ENCODE data around the gene OR13J1.

DNA sequence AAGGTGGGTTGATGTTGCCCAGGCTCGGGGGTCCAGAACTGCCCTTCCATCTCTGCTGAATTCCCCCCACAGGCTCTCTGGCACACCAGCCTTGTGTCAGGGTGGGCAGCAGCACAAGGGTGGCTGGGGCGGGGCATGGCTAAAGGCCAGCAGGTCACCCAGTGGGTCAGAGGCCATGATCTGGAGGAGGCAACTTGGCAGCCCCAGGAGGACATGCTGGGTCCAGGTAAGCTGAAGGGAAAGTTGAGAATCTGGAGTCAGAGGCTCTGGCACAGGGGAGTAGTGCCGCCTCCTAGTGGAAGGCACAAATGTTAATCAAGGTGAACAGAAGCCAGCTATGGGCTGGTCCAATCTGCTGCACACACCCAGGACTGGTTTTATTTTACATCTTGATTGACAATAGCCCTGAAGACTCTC lies 35.0 kb downstream of the OR13J1 start:
- TF ChIP-seq, protein P1, sequence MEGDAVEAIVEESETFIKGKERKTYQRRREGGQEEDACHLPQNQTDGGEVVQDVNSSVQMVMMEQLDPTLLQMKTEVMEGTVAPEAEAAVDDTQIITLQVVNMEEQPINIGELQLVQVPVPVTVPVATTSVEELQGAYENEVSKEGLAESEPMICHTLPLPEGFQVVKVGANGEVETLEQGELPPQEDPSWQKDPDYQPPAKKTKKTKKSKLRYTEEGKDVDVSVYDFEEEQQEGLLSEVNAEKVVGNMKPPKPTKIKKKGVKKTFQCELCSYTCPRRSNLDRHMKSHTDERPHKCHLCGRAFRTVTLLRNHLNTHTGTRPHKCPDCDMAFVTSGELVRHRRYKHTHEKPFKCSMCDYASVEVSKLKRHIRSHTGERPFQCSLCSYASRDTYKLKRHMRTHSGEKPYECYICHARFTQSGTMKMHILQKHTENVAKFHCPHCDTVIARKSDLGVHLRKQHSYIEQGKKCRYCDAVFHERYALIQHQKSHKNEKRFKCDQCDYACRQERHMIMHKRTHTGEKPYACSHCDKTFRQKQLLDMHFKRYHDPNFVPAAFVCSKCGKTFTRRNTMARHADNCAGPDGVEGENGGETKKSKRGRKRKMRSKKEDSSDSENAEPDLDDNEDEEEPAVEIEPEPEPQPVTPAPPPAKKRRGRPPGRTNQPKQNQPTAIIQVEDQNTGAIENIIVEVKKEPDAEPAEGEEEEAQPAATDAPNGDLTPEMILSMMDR (conservative IDR thresholded peaks at IDR 0.05 in 1 of 2, IDR thresholded peaks at IDR 0.05 in 1 of 2; ENCODE audit: extremely low read depth in 1 of 2, insufficient read depth in 1 of 2, low read depth in 1 of 2, low read length in 2 of 2): peak; percentile 22 to 50
- no peak for TF ChIP-seq EZH2 (IDR thresholded peaks at IDR 0.05; ENCODE audit: borderline replicate concordance, low read length)
